Measurements from ENCODE around the gene KCNK15.
A peak's percentile ranks its signal among the peaks of the same experiment; 100 is the strongest.
"Not testable (repeated sequence)": the region's sequence is repeated elsewhere in the genome, so short reads cannot be mapped to it uniquely, and the experiment has no call there.

KCNK15 gene

DNA sequence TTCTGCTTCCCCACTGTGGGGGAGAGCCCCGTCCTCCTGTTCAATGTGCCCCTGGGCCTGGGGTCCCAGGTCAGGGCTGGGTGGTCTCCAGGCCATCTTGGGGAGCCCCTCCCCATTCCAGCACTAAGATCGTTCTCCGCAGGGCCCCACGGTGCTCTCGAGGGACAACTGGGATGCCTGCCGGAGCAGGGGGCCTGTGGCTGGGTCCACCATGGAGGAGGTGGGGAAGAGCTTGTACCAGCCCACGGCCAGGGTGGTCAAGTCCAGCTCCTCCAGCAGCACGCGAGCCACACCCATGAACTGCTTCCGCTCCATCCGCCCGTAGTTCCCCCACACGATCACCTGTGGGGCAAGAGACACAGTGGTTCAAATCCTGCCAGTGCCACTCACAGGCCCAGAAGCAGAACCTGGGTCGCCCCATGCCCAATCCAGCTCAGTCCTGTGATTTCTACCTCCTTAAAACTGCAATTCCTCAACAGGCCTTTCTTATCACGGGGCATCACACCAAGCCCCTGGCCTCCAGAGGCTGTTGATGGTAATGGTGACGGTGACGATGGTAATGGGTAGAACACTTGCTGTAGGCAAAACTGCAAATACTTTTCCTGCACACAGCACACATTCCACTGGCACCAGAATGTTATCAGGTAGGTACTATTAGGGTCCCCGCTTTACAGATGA is 10.5 kb downstream of the KCNK15 start:
- no peak for DNase-seq (ENCODE audit: extremely low read depth in 1 of 2, low read depth in 1 of 2)

DNA sequence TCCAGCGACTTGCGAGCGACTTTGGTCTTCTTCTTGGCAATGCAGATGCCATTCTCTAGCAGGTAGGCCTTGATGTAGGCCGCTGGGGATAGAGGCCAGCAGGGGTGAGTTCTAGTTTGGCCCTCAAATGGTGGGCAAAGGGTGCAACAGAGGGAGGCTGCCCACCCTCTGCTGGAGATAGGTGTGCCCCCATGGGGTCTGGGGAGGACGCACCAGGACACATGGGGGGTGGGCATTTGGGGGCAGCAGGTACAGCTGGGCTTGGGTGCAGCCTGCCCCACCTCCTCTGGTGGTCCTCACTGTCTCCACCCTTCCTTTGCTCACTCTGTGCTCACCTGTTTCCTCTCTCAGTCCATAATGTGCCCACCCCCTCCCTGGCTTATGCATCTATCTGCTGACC is 11.3 kb downstream of the KCNK15 start:
- no peak for DNase-seq (ENCODE audit: extremely low read depth in 1 of 2, low read depth in 1 of 2)

DNA sequence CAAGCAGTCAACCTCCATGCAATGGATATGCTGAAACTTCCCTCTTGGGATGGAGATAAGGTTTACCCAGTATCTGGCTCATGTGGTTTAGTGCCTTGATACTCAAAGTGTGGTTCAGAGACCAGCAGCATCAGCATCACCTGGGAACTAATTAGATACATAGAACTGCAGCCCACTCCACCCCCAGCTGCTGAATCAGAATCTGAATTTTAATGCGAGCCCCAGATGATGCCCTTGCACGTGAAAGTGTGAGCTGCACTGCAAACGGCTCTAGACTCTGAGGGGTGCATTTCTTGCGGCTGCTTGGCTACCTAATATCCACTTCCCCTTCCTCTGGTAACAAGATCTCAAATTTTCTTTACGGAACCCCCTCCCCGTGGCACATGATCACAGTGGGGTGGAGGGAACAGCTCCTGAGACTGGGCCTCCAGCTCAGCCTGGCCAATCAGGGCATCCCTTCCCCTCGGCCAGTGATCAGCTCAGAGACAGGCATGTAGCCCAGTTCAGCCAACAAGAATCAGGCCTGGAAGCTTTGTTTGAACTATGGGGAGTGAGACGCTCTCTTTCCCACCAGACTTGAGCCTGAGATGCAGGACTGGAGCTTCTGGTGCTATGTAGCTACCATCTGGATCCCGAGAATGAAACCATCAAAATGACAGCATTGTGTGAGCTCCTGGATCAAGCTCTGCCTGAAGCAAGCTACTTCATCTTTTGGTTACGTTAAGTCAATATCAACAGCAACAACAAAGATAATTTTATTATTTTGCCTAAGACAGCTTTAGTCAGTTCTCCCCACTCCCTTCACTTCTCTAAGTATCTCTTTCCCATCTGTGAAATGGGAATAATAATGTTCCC is 12.8 kb downstream of the KCNK15 start:
- DNase-seq (ENCODE audit: extremely low read depth in 1 of 2, low read depth in 1 of 2): no peak

DNA sequence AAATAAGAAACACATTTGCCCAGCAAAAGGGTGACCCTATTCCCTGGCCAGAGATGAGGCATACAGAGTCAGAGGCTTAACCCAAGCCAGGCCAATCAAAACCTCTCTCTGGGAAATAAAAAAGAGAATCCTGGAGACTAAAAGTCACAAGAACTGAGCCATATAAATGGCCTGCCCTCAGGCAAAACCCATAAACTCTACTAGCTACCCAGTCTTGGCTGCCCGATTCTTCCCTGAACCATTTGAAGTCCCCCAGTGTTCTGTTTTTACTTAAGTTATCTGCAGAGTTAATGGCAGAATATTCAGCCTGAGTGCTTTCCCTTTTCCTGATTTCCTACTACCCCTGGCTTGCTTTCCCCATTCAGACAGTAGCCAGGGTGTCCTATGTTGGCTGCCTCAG is 13.9 kb downstream of the KCNK15 start:
- DNase-seq (ENCODE audit: extremely low read depth in 1 of 2, low read depth in 1 of 2): no peak

DNA sequence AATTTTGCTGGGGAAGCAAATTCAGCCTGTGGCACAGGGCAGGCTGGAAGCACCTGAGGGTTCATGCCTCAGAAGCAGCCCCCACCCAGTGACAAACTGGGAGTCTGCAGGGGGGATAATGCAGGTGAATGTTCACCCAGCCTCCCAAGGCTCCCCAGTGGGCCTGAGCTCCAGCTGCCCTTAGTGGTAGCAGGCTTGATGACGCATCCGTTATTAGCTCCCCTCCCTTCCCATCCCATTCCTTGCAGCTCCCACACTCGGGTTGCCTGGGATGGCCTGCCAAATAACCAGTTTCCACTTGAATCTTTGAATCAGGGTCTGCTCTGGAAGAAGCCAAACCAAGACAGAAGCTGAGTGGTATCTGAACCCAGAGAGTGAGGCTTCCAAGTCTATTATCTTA is 15.8 kb downstream of the KCNK15 start:
- DNase-seq (ENCODE audit: extremely low read depth in 1 of 2, low read depth in 1 of 2): no peak

DNA sequence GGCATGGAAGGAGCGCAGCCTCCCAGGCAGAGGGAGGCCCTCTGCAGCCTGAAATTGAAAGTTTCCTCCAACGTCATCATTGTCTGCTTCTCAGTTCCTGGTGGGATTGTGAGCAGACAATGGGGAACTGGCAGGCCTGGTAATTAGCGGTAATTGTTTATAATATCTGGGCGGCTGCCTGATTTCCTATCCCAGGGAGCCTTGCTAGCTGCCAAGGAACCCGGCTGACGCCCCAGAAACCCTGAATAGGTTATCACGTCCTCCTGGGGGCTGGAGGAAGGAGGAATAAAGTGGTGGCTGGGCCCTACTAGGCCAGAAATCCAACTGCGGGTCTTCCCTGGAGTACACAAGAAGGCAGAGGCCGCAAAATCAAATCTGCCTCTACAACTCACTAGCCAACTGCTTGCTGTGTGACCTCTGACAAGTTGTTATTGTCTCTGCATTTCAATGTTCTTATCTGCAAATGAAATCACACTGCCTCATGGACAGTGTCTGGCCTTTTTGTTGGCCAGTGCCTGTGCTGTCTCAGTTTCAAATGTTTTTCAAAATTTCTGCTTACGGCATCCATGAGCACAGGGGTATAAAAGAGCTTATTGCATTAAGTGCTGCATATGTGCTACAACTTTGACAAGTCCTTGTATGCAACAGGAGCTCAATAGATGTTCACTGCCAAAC is 16.9 kb downstream of the KCNK15 start:
- DNase-seq (ENCODE audit: extremely low read depth in 1 of 2, low read depth in 1 of 2): no peak

DNA sequence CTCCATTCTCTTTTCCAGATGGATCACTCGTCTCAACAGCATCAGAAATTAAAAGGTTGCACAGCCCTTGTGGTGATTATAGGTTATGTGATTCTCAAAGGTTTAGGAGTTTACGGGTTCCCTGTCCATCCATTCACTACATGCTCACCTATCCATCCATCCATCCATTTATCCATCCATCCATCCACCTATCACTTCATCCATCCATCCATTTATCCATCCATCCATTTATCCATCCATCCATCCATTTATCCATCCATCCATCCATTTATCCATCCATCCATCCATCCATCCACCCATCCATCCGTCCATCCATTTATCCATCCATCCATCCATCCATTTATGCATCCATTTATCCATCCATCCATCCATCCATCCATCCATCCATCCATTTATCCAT is 18.1 kb downstream of the KCNK15 start:
- DNase-seq (ENCODE audit: extremely low read depth in 1 of 2, low read depth in 1 of 2): not testable (repeated sequence)

DNA sequence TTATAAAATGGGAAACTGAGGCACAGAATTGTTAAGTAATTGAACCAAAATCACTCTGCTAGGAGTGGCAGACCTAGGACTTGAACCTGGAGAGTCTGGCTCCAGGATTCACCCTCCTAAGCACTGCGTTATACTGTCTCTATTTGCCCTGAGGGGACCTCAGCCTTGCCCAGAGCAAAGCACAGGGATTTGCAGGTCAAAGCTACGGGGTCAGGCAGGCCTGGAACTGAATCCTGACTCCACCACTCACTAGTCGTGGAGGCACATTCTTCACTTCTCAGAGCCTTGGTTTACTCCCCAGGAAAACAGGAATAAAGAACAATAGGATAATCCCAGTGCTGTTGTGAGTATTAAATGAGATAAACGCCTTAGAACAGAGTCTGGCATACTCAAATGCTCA is 19.4 kb downstream of the KCNK15 start:
- DNase-seq (ENCODE audit: extremely low read depth in 1 of 2, low read depth in 1 of 2): no peak

DNA sequence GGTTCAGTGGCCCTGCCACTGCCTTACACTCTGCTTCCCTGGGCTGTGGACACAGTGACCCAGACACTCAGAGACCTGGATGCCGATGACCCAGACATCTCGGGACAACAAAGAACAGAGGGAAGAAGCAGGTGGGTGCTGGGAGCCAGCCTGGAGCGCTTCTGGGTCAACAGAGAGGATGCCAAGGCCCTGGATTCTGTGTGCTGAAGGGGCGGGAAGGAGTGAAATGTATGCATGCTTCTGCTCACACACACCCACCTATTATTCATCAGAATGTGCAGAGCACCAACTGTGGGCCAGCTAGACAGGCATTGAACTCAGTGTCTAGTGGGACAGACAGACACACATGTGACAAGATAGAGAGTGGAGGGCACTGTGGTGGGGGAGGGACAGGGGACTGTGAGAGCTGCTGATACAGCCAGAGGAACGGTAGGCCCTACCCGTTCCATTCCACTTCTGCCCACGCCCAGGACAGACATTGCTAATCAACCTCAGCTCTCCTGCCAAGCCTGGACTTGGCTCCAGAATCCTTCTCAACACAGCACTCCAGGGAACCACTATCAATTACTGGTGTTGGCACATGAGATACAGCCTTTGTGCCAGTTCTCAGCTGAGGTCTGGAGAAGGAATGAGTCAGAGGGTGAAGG is 20.2 kb downstream of the KCNK15 start:
- DNase-seq (ENCODE audit: extremely low read depth in 1 of 2, low read depth in 1 of 2): no peak

DNA sequence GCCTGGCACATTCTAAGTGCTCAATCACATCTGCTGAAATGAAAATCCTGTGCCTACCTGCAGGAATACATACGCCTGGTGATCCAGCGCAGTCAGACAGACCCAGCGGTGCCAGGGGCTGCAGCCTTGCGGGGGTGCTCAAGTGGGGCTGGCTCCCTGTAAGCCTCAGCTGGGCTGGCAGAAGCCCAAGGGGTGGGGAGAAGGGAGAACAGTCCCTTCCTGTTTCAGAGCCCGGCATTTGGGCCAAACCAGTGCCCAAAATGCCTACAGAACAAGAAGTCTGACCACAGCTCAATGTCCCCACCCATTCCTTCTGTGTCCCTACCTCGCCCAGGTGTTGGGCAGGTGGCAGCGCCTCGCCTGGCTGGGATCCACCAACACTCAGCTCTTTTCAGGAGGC is 22.6 kb downstream of the KCNK15 start:
- no peak for DNase-seq (ENCODE audit: extremely low read depth in 1 of 2, low read depth in 1 of 2)

DNA sequence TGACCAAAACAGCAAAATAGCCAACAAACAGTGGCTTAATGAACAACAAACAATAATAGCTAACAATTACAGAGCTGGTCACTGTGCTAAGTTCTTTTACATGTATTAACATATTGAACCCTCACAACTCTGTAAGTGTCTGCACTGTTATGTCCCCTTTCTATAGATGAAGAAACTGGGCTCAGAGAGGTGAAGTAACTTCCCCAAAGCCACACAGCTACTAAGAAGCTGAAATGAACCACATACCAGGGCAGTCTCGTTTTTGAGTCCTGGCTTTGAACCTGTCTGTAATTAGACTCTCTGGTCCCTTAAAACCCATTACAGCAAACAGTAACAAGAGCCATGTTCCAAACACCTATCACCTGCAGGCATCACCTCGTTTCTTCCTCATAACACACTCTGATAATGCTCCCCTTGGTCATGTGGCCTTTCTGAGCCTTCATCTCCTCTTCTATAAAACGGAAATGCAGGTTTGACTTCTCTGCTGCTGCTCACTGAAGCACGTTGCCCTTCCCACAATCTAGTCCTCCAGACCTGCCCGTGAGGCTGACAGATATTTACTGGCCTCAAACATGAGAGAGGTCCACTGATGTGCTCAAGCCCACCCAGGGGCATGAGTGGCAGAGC is 23.3 kb downstream of the KCNK15 start:
- no peak for DNase-seq (ENCODE audit: extremely low read depth in 1 of 2, low read depth in 1 of 2)

DNA sequence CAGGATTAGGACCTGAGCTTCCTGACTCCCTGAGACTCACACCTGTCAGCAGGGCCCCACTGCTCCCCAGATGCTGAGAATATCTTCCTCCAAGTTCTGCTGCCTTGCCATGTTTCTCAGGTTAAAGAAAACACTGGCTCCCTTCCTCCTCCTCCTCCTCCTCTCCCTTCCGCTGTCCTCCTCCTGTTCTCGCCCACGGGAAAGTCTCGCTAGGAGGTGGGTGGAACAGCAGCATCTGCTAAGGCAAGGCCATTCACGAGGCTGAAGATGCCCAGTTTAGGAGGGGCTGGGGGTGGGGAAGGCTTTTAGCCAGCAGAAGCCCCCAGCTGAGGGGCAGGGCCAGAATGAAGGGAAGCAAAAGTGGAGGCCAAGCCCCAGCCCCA is 23.8 kb downstream of the KCNK15 start:
- DNase-seq (ENCODE audit: extremely low read depth in 1 of 2, low read depth in 1 of 2): no peak

DNA sequence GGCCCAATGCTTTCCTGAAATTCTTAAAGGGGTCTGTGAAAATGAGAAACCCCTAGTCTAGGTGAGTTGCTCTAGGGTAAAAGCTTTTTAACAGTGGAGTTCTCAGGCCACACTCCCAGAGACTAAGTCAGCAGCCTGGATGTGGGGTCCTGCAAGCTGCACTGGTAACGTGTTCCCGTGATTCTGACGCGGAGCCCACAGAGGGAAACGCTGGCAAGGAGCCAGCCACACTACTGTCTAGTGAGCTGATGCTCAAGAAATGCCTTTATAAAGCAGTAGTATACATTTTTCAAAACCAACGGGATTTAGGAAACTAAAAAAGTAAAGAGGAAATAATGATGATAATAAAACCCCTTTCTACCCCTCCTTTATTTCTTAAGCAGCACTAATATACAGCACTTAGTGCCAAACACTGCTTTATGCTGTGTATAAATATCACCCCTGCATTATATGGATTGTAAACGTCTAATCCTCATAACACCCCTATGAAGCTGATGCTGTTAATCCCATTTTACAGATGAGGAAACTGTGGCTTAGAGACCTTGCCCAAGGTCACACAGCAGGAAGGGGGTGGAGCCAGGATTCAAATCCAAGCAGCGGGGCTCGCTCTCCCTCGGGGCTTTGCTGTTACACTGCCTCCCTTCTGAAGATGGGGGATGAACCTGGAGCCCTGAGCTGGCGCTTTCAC is 25.0 kb downstream of the KCNK15 start:
- DNase-seq (ENCODE audit: extremely low read depth in 1 of 2, low read depth in 1 of 2): no peak

DNA sequence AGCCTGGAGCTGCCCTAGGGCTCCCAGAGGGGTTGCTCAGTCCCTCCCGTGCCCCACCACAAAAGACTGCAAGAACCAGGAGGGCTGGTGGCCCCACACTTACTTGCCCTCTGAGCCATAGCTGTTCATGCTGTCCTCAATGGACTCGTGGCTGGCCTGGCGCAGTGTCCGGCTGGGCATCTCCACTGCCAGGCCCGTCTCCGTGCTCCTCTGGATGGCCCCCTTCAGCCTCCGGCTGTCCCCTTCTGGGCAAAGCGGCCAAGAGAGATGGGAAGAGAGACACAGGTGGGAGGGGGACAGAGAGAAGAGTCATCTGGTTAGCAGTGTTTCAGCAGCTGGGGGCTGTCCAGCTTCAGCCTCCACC is 25.5 kb downstream of the KCNK15 start:
- no peak for DNase-seq (ENCODE audit: extremely low read depth in 1 of 2, low read depth in 1 of 2)

DNA sequence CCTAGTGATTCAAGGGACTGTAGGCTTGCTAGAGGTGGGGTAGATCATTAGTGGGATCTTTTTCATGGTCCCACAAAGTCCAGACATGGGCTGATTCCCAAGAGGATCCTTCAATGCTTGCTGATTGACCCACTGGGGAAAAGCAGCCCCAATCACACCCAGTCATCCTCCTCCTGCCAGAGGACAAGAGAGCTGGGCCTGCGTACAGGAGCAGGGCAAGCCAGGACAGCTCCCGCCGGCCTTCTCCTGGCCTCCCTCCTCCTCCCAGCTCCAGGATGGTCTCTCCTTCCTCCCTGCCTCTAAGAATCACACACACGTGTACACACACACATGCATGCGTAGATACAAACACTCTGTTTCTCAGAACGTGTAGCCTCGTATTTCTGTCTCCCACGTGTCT is 27.0 kb downstream of the KCNK15 start:
- DNase-seq (ENCODE audit: extremely low read depth in 1 of 2, low read depth in 1 of 2): no peak

DNA sequence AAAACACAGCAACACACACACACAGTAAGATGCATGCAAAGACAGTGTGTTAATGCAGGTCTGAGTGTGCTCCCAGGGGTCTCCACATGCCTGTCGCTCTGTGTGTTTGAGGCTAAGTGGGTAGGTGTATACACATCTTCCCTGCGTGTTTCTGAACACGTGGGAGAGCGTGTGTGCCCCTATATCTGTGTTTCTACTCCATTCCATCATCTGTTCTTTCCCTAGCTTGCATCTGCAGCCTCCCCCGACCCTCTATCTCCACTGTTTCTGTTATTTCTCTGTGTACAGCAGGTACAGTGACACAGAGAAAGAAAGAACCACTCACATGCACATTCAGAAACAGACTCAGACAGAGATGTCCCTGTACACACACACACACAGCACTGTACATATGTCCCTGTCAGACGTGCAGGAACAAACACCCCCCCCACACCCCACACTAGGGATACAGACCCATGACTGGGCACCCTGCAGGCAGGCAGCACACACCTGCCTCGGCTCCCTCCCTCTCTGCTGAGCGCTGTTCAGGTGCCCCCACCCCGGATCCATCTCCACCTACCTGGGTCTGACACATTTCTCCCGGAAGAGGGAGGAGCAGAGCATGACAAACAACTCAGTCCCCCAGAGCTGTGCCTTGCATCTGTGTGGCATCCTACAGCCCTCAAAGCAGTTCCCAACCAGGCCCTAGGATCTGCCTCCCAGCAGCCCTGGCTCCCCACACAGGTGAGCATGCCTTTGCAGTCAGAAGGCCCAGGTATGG is 27.6 kb downstream of the KCNK15 start:
- DNase-seq (ENCODE audit: extremely low read depth in 1 of 2, low read depth in 1 of 2): no peak

DNA sequence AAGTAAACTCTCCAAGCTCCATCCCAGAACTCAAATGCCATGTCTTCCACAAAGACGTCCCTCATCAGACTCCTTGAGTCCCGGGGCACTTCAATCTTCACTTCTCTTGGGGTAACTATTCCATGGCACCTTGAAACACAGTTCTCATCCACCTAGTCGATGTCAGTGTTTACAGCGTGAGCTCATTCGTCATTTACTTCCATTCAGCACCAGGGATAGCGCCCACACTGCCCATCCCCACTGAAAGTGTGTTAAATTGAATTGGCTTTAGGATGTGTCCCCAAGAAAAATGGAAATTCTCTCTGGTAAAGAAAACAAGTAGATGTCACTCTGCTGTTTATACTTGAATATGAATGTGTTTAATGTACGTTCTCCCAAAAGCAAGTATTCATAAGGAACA is 31.3 kb downstream of the KCNK15 start:
- DNase-seq (ENCODE audit: extremely low read depth in 1 of 2, low read depth in 1 of 2): no peak

DNA sequence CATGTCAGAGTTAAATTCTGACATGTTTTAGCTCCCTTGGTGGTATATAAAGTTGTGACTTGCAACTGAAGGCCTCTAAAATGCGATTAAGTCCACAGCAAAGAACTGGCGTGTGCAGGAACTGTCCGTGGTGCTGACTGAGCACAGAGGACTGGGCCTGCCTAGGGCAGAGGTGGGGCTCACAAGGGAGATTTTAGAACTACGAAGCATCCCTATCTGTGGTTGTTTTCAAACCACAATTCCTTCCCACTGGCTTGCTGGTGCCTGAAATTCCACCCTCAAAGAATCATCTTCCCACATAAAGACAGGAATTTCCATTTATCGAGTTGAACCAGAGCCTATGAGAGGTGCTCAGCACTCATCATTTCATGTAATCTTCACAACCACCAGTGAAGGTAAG is 34.6 kb downstream of the KCNK15 start:
- peak in 1 of 2 donors; percentile 7 for DNase-seq (ENCODE audit: extremely low read depth in 1 of 2, low read depth in 1 of 2)

DNA sequence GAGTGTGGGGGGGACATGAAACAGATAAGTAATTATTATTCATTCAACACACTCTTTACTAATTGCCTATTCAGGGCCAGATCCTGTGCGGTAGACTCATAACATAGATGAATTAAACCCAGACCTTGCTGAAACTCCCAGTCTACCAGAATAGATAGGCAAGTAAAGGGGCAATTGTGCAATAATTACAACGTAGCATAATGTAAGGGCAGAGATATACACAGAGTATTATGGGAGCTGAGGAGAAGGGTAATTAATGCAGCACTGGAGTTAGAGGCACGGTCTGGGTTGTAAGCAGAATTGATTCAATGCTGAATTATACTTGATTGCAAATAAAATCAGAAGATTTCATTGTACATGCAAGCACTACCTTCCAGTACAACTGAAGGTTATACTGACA is 35.5 kb downstream of the KCNK15 start:
- no peak for DNase-seq (ENCODE audit: extremely low read depth in 1 of 2, low read depth in 1 of 2)

DNA sequence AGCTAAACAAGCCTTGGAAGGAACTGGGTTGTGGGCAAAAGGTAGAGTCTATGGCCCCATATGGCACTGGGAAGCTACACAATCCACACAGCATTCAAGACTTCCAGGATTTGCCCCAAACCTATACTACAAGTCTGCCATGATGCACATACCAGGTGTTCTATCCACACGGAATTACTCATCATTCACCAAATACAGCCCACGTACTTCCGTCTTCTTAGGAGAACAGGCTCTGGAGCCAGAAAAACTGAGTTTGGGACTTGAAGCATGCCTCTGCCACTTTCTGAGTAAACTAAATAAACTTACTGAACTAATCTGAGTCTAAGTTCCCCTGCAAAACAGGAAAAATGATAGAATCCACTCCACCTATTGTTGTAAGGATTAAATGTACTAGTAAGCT is 36.1 kb downstream of the KCNK15 start:
- no peak for DNase-seq (ENCODE audit: extremely low read depth in 1 of 2, low read depth in 1 of 2)

All from stimulated activated CD8-positive, alpha-beta memory T cell treated with anti-CD3 and anti-CD28 coated beads, Interleukin-7, amount 100 ng/mL, for 48 hours (primary cell).